ENCODE data around the gene DYNLT3.

- TF ChIP-seq, protein P1, sequence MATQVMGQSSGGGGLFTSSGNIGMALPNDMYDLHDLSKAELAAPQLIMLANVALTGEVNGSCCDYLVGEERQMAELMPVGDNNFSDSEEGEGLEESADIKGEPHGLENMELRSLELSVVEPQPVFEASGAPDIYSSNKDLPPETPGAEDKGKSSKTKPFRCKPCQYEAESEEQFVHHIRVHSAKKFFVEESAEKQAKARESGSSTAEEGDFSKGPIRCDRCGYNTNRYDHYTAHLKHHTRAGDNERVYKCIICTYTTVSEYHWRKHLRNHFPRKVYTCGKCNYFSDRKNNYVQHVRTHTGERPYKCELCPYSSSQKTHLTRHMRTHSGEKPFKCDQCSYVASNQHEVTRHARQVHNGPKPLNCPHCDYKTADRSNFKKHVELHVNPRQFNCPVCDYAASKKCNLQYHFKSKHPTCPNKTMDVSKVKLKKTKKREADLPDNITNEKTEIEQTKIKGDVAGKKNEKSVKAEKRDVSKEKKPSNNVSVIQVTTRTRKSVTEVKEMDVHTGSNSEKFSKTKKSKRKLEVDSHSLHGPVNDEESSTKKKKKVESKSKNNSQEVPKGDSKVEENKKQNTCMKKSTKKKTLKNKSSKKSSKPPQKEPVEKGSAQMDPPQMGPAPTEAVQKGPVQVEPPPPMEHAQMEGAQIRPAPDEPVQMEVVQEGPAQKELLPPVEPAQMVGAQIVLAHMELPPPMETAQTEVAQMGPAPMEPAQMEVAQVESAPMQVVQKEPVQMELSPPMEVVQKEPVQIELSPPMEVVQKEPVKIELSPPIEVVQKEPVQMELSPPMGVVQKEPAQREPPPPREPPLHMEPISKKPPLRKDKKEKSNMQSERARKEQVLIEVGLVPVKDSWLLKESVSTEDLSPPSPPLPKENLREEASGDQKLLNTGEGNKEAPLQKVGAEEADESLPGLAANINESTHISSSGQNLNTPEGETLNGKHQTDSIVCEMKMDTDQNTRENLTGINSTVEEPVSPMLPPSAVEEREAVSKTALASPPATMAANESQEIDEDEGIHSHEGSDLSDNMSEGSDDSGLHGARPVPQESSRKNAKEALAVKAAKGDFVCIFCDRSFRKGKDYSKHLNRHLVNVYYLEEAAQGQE (IDR thresholded peaks at IDR 0.05; ENCODE audit: low read depth): no peak
- TF ChIP-seq TCF12 (IDR thresholded peaks at IDR 0.05; ENCODE audit: low read depth) (no peak), TAF1 (IDR thresholded peaks at IDR 0.05; ENCODE audit: low read depth) (no peak), EP300 (IDR thresholded peaks at IDR 0.05; ENCODE audit: borderline replicate concordance) (no peak), FOXM1 (IDR thresholded peaks at IDR 0.05; ENCODE audit: borderline replicate concordance, low read depth) (no peak)
These were observed 37.4 kb downstream of the DYNLT3 start for GRCh38 chrX:37809970-37810369.
